Measurements from ENCODE around the gene KIAA0586.
A peak's percentile ranks its signal among the peaks of the same experiment; 100 is the strongest.
"Not testable (repeated sequence)": the region's sequence is repeated elsewhere in the genome, so short reads cannot be mapped to it uniquely, and the experiment has no call there.

Gene KIAA0586

GRCh38 chr14:58557242-58557641, 129.7 kb downstream of the KIAA0586 start:
- Mint-ChIP-seq H3K4me1 (peaks cover 5% of the 10 kb centered on the region), H3K27ac (no peak overlapping the region), H3K9me3 (no peaks in the 10 kb centered on the region), H3K27me3 (no peaks in the 10 kb centered on the region), H3K36me3 (peaks cover 3% of the 10 kb centered on the region), H3K4me3 (no peak overlapping the region)

GRCh38 chr14:58560208-58560607, 132.7 kb downstream of the KIAA0586 start:
- no peaks in the 10 kb centered on the region for H3K9me3 Mint-ChIP-seq
- no peak overlapping the region for H3K4me3 Mint-ChIP-seq
- no peaks in the 10 kb centered on the region for H3K27me3 Mint-ChIP-seq
- peaks cover 3% of the 10 kb centered on the region for H3K36me3 Mint-ChIP-seq
- no peak overlapping the region for H3K27ac Mint-ChIP-seq
- peaks cover 5% of the 10 kb centered on the region for H3K4me1 Mint-ChIP-seq

- H3K9me3 Mint-ChIP-seq = no peaks in the 10 kb centered on the region
- no peaks in the 10 kb centered on the region for H3K27me3 Mint-ChIP-seq
- H3K27ac Mint-ChIP-seq = no peak overlapping the region
- H3K4me3 Mint-ChIP-seq = no peak overlapping the region
- peaks cover 5% of the 10 kb centered on the region for H3K4me1 Mint-ChIP-seq
- H3K36me3 Mint-ChIP-seq = peaks cover 5% of the 10 kb centered on the region
Measured at GRCh38 chr14:58562141-58562540, 134.6 kb downstream of the KIAA0586 start.

GRCh38 chr14:58563978-58564377, 136.5 kb downstream of the KIAA0586 start:
- peaks cover 5% of the 10 kb centered on the region for H3K36me3 Mint-ChIP-seq
- peaks cover 6% of the 10 kb centered on the region for H3K4me1 Mint-ChIP-seq
- H3K9me3 Mint-ChIP-seq = no peaks in the 10 kb centered on the region
- H3K27me3 Mint-ChIP-seq = no peaks in the 10 kb centered on the region
- no peak overlapping the region for H3K4me3 Mint-ChIP-seq
- no peak overlapping the region for H3K27ac Mint-ChIP-seq

- no peaks in the 10 kb centered on the region for H3K27me3 Mint-ChIP-seq
- no peak overlapping the region for H3K4me3 Mint-ChIP-seq
- peaks cover 16% of the 10 kb centered on the region for H3K4me1 Mint-ChIP-seq
- H3K27ac Mint-ChIP-seq = no peak overlapping the region
- H3K36me3 Mint-ChIP-seq = peaks cover 5% of the 10 kb centered on the region
- no peaks in the 10 kb centered on the region for H3K9me3 Mint-ChIP-seq
Measured at GRCh38 chr14:58565832-58566231, 138.3 kb downstream of the KIAA0586 start.

GRCh38 chr14:58566979-58567378, 139.5 kb downstream of the KIAA0586 start:
- peaks cover 27% of the 10 kb centered on the region for H3K4me1 Mint-ChIP-seq
- H3K4me3 Mint-ChIP-seq = no peak overlapping the region
- peaks cover 2% of the 10 kb centered on the region for H3K36me3 Mint-ChIP-seq
- no peak overlapping the region for H3K27ac Mint-ChIP-seq
- H3K9me3 Mint-ChIP-seq = no peaks in the 10 kb centered on the region
- no peaks in the 10 kb centered on the region for H3K27me3 Mint-ChIP-seq

- H3K27me3 Mint-ChIP-seq = no peaks in the 10 kb centered on the region
- H3K9me3 Mint-ChIP-seq = no peaks in the 10 kb centered on the region
- H3K4me3 Mint-ChIP-seq = no peak overlapping the region
- H3K36me3 Mint-ChIP-seq = peaks cover 2% of the 10 kb centered on the region
- H3K27ac Mint-ChIP-seq = no peak overlapping the region
- H3K4me1 Mint-ChIP-seq = peaks cover 41% of the 10 kb centered on the region
Measured at GRCh38 chr14:58568322-58568721, 140.8 kb downstream of the KIAA0586 start.

- H3K9me3 Mint-ChIP-seq = no peaks in the 10 kb centered on the region
- peak overlapping the region; percentile 75 for H3K4me3 Mint-ChIP-seq
- peaks cover 57% of the 10 kb centered on the region for H3K4me1 Mint-ChIP-seq
- H3K27me3 Mint-ChIP-seq = no peaks in the 10 kb centered on the region
- H3K27ac Mint-ChIP-seq = peak overlapping the region; percentile 93
- H3K36me3 Mint-ChIP-seq = no peaks in the 10 kb centered on the region
Measured at GRCh38 chr14:58571256-58571655, 143.7 kb downstream of the KIAA0586 start.

- Mint-ChIP-seq H3K4me3 (peak overlapping the region; percentile 75), H3K4me1 (peaks cover 58% of the 10 kb centered on the region), H3K36me3 (no peaks in the 10 kb centered on the region), H3K27ac (peak overlapping the region; percentile 93), H3K27me3 (no peaks in the 10 kb centered on the region), H3K9me3 (no peaks in the 10 kb centered on the region)
Measured at GRCh38 chr14:58571769-58572472, 144.4 kb downstream of the KIAA0586 start.

GRCh38 chr14:58572473-58572853, 144.9 kb downstream of the KIAA0586 start:
- H3K27me3 Mint-ChIP-seq = no peaks in the 10 kb centered on the region
- H3K36me3 Mint-ChIP-seq = no peaks in the 10 kb centered on the region
- no peaks in the 10 kb centered on the region for H3K9me3 Mint-ChIP-seq
- H3K4me3 Mint-ChIP-seq = peak overlapping the region; percentile 75
- H3K27ac Mint-ChIP-seq = peak overlapping the region; percentile 93
- H3K4me1 Mint-ChIP-seq = peaks cover 58% of the 10 kb centered on the region

GRCh38 chr14:58572863-58573262, 145.3 kb downstream of the KIAA0586 start:
- Mint-ChIP-seq H3K4me3 (no peak overlapping the region), H3K36me3 (no peaks in the 10 kb centered on the region), H3K4me1 (peaks cover 58% of the 10 kb centered on the region), H3K9me3 (no peaks in the 10 kb centered on the region), H3K27me3 (no peaks in the 10 kb centered on the region), H3K27ac (no peak overlapping the region)

GRCh38 chr14:58574623-58575022, 147.1 kb downstream of the KIAA0586 start:
- no peak overlapping the region for H3K27ac Mint-ChIP-seq
- H3K4me3 Mint-ChIP-seq = no peak overlapping the region
- no peaks in the 10 kb centered on the region for H3K9me3 Mint-ChIP-seq
- no peaks in the 10 kb centered on the region for H3K36me3 Mint-ChIP-seq
- peaks cover 50% of the 10 kb centered on the region for H3K4me1 Mint-ChIP-seq
- no peaks in the 10 kb centered on the region for H3K27me3 Mint-ChIP-seq

- Mint-ChIP-seq H3K4me3 (no peak overlapping the region), H3K27ac (no peak overlapping the region), H3K4me1 (peaks cover 41% of the 10 kb centered on the region), H3K36me3 (no peaks in the 10 kb centered on the region), H3K9me3 (no peaks in the 10 kb centered on the region), H3K27me3 (no peaks in the 10 kb centered on the region)
Measured at GRCh38 chr14:58575956-58576355, 148.4 kb downstream of the KIAA0586 start.

- H3K27ac Mint-ChIP-seq, H3K27me3 Mint-ChIP-seq, H3K9me3 Mint-ChIP-seq, H3K4me3 Mint-ChIP-seq, H3K36me3 Mint-ChIP-seq: not testable (repeated sequence)
- peaks cover 14% of the 10 kb centered on the region for H3K4me1 Mint-ChIP-seq
Measured at GRCh38 chr14:58580035-58580434, 152.5 kb downstream of the KIAA0586 start.

- not testable (repeated sequence) for H3K4me1 Mint-ChIP-seq, H3K27me3 Mint-ChIP-seq, H3K9me3 Mint-ChIP-seq, H3K4me3 Mint-ChIP-seq, H3K27ac Mint-ChIP-seq, H3K36me3 Mint-ChIP-seq
Measured at GRCh38 chr14:58581389-58581788, 153.9 kb downstream of the KIAA0586 start.

GRCh38 chr14:58584383-58584782, 156.9 kb downstream of the KIAA0586 start:
- Mint-ChIP-seq H3K27me3 (no peaks in the 10 kb centered on the region), H3K9me3 (peaks cover 5% of the 10 kb centered on the region), H3K27ac (no peak overlapping the region), H3K4me3 (no peak overlapping the region), H3K36me3 (peaks cover 5% of the 10 kb centered on the region), H3K4me1 (peaks cover 6% of the 10 kb centered on the region)

GRCh38 chr14:58587271-58587670, 159.8 kb downstream of the KIAA0586 start:
- Mint-ChIP-seq H3K4me3 (no peak overlapping the region), H3K27ac (no peak overlapping the region), H3K4me1 (peaks cover 6% of the 10 kb centered on the region), H3K9me3 (peaks cover 5% of the 10 kb centered on the region), H3K27me3 (no peaks in the 10 kb centered on the region), H3K36me3 (peaks cover 5% of the 10 kb centered on the region)
